Transverse colon (tissue), 4 donors: Measurements from ENCODE around the gene SHROOM2.

Experiments
- CTCF ChIP-seq, 5 experiments: fragments of 200-600 bp in 3 of 5; fragments of 450-650 bp in 2 of 5; sonication (generic) in 3 of 5; IDR thresholded peaks; 1 replicate in 2 of 5; 2 replicates in 3 of 5; pipeline ENCODE4 v1.5.1; 2016 to 2017; ENCODE audit warnings: antibody characterized with exemption in 5 of 5, inconsistent platforms in 3 of 5, mild to moderate bottlenecking in 2 of 5, moderate library complexity in 1 of 5
- EP300 ChIP-seq: sonication (generic); formaldehyde crosslinking; IDR thresholded peaks from one replicate; pipeline ENCODE4 v1.6.1; 2017; ENCODE audit warnings: antibody characterized with exemption, low read depth
- POLR2AphosphoS5 ChIP-seq, 3 donors: sonication (generic); formaldehyde crosslinking; IDR thresholded peaks; one replicate each; pipeline ENCODE4 v1.6.1; 2016; ENCODE audit warnings: antibody characterized with exemption in 3 of 3

GRCh38 chrX:9921407-9921806, 135.2 kb downstream of the SHROOM2 start:
- no peak for TF ChIP-seq CTCF (IDR thresholded peaks at IDR 0.05)
- TF ChIP-seq POLR2AphosphoS5 (IDR thresholded peaks at IDR 0.05) = no peak
- TF ChIP-seq EP300 = no peak
